ENCODE data around the gene SPINT2.
"Not testable (repeated sequence)": the region's sequence is repeated elsewhere in the genome, so short reads cannot be mapped to it uniquely, and the experiment has no call there.

The SPINT2 gene

DNA sequence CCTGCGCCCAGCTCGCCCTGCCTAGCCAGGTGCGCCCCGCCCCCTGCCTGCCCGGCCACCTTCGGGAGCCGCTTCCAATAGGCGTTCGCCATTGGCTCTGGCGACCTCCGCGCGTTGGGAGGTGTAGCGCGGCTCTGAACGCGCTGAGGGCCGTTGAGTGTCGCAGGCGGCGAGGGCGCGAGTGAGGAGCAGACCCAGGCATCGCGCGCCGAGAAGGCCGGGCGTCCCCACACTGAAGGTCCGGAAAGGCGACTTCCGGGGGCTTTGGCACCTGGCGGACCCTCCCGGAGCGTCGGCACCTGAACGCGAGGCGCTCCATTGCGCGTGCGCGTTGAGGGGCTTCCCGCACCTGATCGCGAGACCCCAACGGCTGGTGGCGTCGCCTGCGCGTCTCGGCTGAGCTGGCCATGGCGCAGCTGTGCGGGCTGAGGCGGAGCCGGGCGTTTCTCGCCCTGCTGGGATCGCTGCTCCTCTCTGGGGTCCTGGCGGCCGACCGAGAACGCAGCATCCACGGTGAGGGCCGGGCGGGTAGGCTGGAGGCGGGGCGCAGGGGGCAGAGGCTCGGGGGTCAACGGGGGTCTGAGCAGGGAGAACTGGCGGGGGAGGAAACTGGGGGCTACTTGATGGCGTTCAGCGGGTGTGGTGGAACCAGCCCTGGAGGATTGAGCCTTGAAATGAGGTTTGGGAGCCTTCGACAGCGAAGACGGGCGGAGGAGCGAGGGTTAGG lies at the start of gene SPINT2:
Gene SPINT2, plus strand, starts transcription at position 88 of the 727 bp plus-strand sequence. Its CDS starts 320 bp downstream, at position 408.
- DNase-seq (ENCODE audit: low spot score), result peak; percentile 89

- DNase-seq (ENCODE audit: low spot score), result no peak
Observed at GRCh38 chr19:38216785-38217641, 47.4 kb upstream of the SPINT2 start.

DNA sequence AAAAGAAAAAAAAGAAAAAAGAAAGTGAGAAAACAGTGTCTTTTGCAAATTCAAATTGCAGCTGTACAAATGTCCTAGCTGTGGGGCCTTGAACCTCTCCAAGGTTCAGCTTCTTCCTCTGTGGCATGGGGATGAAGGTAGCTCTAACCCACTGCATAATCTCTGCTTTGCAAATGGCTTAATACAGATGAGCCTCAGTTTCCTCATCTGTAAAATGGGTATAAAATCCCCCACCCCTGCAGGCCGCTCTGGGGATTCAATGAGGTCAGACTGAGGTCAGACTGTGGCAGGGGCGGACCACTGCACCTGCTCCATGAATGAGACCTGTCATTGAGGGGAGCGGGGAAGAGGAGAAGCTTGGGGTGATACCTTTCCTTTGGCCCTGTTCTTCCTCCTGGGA lies 46.2 kb upstream of the SPINT2 start:
- no peak for DNase-seq (ENCODE audit: low spot score)

GRCh38 chr19:38219221-38219620 lies 45.2 kb upstream of the SPINT2 start:
- no peak for DNase-seq (ENCODE audit: low spot score)

GRCh38 chr19:38221421-38221820 lies 43.0 kb upstream of the SPINT2 start:
- no peak for DNase-seq (ENCODE audit: low spot score)

DNA sequence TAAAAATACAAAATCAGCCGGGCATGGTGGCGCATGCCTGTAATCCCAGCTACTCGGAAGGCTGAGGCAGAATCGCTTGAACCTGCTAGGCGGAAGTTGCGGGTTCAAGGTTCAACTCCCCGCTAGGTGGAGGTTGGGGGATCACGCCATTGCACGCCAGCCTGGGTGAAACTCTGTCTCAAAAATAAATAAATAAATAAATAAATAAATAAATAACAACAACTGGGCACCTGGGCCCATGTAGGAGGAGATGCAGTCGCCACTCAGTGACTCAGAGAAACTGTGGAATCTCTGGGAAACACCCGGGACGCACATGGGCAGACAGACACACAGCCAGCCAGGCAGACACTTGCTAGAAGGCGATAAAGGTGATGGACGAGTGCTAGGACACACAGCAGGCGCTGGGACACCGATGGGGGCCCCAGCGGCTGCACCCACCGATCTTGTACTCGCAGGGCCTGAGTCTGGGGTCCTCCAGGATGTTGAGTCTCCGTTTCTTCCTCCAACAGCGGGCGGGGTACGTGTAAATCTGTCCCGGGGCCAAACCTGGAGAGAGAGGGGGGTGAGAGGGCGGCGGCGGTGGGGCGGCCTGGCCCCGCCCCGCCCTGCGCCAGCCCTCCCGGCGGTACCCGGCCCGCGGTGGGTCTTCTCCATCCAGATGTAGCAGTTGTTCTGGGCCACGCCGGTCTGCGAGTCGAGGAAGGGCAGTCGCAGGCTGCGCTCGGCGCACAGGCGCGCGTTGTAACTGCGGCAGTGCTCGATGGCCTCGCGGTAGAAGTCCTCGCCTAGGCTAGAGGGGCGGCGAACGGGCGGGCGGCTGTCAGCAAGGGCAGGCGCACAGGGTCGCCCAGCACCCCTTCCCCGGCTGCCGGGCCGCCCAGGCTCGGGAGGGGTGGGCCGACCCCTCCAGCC lies 42.2 kb upstream of the SPINT2 start:
- DNase-seq (ENCODE audit: low spot score), result no peak

DNA sequence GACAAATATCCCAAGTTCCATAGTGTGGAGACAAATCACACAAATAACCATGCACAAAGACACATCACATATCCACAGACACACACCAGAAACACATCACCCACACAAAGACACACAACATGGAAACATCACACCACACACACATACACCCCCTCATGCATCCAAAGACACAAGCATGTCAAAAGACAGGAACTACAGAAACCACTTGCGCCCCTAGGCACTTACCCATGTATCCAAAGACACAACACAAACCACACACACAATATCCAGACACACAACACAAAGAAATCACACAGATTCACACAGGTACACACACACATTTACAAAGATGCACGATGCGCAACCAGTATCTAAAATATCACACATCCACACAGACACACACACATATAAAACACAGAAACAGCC lies 41.3 kb upstream of the SPINT2 start:
- DNase-seq (ENCODE audit: low spot score), result no peak

- DNase-seq (ENCODE audit: low spot score), result no peak
Observed at GRCh38 chr19:38223617-38224013, 40.8 kb upstream of the SPINT2 start.

GRCh38 chr19:38224014-38224862 lies 40.1 kb upstream of the SPINT2 start, which contains the start of gene DPF1:
TSS of gene DPF1 (minus strand) at chr19:38224222. CDS start at chr19:38224142, 80 bp downstream.
- peak; percentile 99 for DNase-seq (ENCODE audit: low spot score)

GRCh38 chr19:38224863-38225218 lies 39.5 kb upstream of the SPINT2 start:
- DNase-seq (ENCODE audit: low spot score), result not testable (repeated sequence)

GRCh38 chr19:38227287-38228004 lies 36.9 kb upstream of the SPINT2 start:
- no peak for DNase-seq (ENCODE audit: low spot score)

DNA sequence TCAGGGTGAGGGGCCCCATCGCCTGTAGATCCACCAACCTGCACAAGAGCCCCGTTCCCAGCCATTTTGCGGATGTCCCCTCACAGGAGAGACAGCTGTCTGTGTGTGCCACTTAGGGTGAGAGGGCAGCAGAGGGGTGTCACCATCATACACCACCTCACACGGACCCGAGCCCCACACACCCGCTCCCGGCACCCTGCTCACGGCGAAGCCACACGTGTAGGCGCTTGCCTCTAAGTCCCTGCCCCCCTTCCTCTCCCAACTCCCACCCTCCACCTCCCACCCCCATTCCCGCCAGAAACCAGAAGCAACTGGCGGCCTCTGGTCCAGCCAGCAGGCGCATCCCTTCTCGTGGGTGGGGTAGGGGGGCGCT lies 36.4 kb upstream of the SPINT2 start:
- no peak for DNase-seq (ENCODE audit: low spot score)

DNA sequence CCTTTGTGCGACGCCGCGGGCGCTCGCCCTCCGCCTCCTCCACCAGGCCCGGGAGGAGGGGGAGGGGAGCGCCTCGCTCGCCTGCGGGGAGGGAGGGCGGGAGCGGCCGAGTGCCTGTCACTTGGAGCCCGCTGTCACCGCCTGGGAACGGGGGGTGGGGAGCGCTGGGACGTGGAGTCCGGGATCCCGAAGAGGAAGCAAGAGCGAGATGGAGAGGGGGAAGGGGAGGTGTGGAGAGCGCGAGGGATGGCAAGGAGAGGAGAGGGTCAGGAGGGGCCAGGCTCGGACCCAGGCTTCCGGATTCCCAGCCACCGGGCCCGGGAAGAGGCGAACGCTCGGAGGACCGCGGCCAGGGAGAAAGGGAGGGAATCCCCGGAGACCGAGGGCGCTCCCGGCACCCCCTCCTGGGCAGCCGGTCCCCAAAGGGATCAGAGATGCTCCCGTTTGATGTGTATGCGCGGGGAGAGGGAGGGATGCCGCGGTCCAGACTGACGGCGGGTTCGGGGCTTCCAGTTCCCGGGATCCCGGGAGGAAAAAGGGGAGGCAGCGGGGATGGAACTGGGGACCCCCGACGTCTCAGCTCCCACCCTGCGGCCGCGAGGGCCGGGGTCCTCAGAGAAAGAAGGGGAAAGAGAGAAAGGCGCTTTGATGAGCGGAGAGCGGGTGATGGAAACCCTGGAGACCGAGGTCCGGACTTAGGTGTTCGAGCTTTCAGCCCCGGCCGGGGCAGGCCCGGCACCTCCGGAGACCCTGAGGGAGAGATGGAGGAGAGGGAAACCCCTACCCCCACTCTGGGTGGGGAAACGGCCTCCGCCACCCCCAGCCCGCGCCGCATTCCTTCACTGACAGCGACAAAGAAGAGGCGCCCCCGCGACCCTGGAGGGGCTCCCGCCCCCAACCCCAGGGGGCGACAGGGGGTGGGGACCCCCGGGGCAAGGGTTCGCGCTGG lies 35.6 kb upstream of the SPINT2 start:
- peak; percentile 77 for DNase-seq (ENCODE audit: low spot score)

- peak; percentile 88 for DNase-seq (ENCODE audit: low spot score)
Observed at GRCh38 chr19:38229585-38230073, 34.7 kb upstream of the SPINT2 start.

DNA sequence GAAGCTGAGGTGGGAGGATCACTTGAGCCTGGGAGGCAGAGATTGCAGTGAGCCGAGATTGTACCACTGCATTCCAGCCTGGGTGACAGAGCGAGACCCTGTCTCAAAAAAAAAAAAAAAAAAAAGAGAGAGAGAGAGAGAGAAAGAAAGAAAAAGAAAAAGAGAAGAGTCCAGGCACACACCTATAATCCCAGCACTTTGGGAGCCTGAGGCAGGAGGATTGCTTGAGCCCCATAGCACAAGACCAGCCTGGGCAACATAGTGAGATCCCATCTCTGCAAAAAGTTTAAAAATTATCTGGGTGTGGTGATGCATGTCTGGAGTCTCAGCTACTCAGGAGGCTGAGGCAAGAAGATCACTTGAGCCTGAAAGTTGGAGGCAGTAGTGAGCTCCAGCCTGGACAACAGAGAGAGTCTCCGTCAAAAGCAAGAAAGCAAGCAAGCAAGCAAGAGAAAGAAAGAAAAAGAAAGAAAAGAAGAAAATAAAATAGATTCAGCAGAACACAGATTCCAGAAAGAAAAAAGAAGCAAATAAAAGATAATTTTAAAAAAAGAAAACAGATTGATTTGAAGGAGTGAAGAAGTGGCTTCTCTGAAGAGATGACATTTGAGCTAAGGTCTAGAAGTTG lies 33.8 kb upstream of the SPINT2 start:
- not testable (repeated sequence) for DNase-seq (ENCODE audit: low spot score)

GRCh38 chr19:38231918-38232317 lies 32.5 kb upstream of the SPINT2 start:
- no peak for DNase-seq (ENCODE audit: low spot score)

- DNase-seq (ENCODE audit: low spot score), result peak; percentile 84
Observed at GRCh38 chr19:38233740-38234251, 30.6 kb upstream of the SPINT2 start.

DNA sequence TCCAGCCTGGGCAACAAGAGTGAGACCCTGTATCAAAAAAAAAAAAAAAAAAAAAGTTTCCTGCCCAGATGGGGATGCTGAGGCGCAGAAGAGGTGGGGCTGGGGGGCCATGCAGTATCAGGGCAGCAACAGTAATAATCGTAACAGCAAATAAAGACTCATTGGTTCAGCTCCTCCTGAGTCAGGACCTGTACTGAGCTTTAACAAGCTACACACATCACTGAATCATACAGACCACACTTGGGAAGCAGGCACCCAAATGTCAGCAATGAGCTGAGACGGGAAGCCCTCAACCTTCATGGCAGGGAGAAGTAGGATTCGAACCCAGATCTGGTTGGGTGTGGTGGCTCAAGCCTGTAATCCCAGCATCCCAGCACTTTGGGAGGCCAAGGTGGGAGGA lies 29.8 kb upstream of the SPINT2 start:
- DNase-seq (ENCODE audit: low spot score), result no peak

DNA sequence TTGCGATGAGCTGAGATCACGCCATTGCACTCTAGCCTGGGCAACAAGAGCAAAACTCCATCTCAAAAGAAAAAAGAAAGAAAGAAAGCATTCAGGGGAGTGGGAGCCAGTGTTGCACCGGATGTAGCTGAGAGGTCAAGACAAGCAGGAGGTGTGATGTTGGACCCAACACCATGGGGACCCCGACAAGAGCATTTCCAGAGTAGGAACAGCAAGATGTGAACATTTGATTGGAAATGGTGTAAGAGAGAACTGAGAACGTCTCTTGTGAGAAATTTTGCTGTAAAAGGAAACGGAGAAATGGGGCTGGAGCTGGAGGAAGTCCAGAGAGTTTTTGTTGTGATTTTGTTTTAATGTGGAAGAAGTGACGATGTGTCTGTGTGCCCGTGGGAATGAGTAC lies 24.6 kb upstream of the SPINT2 start:
- no peak for DNase-seq (ENCODE audit: low spot score)

Data from iPS-NIHi11 (cell line).